CD4-positive, alpha-beta memory T cell (primary cell): ENCODE results near the gene HOXD8. TPM values are rescaled to one million over a fixed set of nuclear protein-coding genes. Genes with fewer than 3 reads are reported as not detected.

Source experiments
- CTCF ChIA-PET: fragments of 350-600 bp; sonication (Branson Sonifier 250); formaldehyde crosslinking; loops from one replicate; lab custom pipeline; 2021; ENCODE audit warnings: inconsistent platforms; ENCODE audit not compliant: partially characterized antibody; lab: Charles Lee
- POLR2A ChIA-PET: fragments of 350-600 bp; sonication (Branson Sonifier 250); formaldehyde crosslinking; loops from one replicate; lab custom pipeline; 2021; ENCODE audit not compliant: partially characterized antibody; lab: Charles Lee
- DNase-seq, 5 donors: peaks; one replicate each; pipeline versions ENCODE4 v3.0.0 to v3.0.0-alpha.2; 2020 to 2022; ENCODE audit warnings: mixed read lengths in 1 of 5
- H3K27ac ChIP-seq: one replicate; pipeline ENCODE4 v1.7.0; 2013; ENCODE audit warnings: low read depth, low read length
- H3K27me3 ChIP-seq: 2 replicates; pipeline ENCODE4 v1.7.0; 2013; ENCODE audit warnings: mild to moderate bottlenecking, low read length, moderate library complexity; ENCODE audit not compliant: insufficient read depth
- H3K36me3 ChIP-seq: 2 replicates; pipeline ENCODE4 v1.7.0; 2013; ENCODE audit warnings: mild to moderate bottlenecking, low read length, moderate library complexity; ENCODE audit not compliant: insufficient read depth
- H3K4me1 ChIP-seq: 2 replicates; pipeline ENCODE4 v1.7.0; 2013; ENCODE audit warnings: mild to moderate bottlenecking, low read length, moderate library complexity; ENCODE audit not compliant: insufficient read depth
- H3K4me3 ChIP-seq, 2 donors: one replicate each; pipeline ENCODE4 v1.7.0; 2013; ENCODE audit warnings: low read length in 2 of 2, mild to moderate bottlenecking in 1 of 2
- H3K9me3 ChIP-seq, 2 donors: one replicate each; pipeline ENCODE4 v1.7.0; 2013; ENCODE audit warnings: low read length in 2 of 2, control low read depth in 1 of 2; ENCODE audit not compliant: control insufficient read depth in 1 of 2
- H3K27ac Mint-ChIP-seq, 7 donors: one replicate each; pipeline ENCODE4 v1.8.0; 2020 to 2021; ENCODE audit warnings: mixed read lengths in 7 of 7, mild to moderate bottlenecking in 6 of 7, inconsistent platforms in 3 of 7, moderate library complexity in 3 of 7
- H3K27me3 Mint-ChIP-seq, 2 donors: one replicate each; pipeline ENCODE4 v1.8.0; 2020 to 2021; ENCODE audit warnings: mixed read lengths in 2 of 2
- H3K36me3 Mint-ChIP-seq, 2 donors: one replicate each; pipeline ENCODE4 v1.8.0; 2020 to 2021; ENCODE audit warnings: mixed read lengths in 2 of 2, inconsistent platforms in 1 of 2, mild to moderate bottlenecking in 1 of 2
- H3K4me1 Mint-ChIP-seq, 4 donors: one replicate each; pipeline ENCODE4 v1.8.0; 2020 to 2021; ENCODE audit warnings: mixed read lengths in 4 of 4, mild to moderate bottlenecking in 1 of 4
- H3K4me3 Mint-ChIP-seq, 8 donors: one replicate each; pipeline ENCODE4 v1.8.0; 2020 to 2021; ENCODE audit warnings: mixed read lengths in 8 of 8, mild to moderate bottlenecking in 7 of 8, moderate library complexity in 6 of 8, inconsistent platforms in 3 of 8
- H3K9me3 Mint-ChIP-seq, 8 donors: one replicate each; pipeline ENCODE4 v1.8.0; 2020 to 2021; ENCODE audit warnings: mixed read lengths in 8 of 8, mild to moderate bottlenecking in 5 of 8, inconsistent platforms in 3 of 8, moderate library complexity in 1 of 8
- intact Hi-C: fragments of 100-400 bp; cut with micrococcal nuclease; formaldehyde crosslinking; loops from one replicate; pipeline ENCODE4 v1.15.1; 2023
- polyA plus RNA-seq, 2 donors: library from polyadenylated mRNA; unstranded; fragments of 300-500 nt; fragmentation: Illumina TruSeq; gene quantifications; one replicate each; pipeline ENCODE4 v1.2.3, GENCODE V29; 2021
- total RNA-seq, 2 experiments: library from RNA; stranded (reverse); gene quantifications; one replicate each; pipeline ENCODE4 v1.2.3, GENCODE V29; 2021

HOXD8 gene
- total and polyA plus RNA-seq, 4 experiments from 2014 or later = not detected

GRCh38 chr2:176130957-176131847 lies 1.7 kb downstream of the HOXD8 start:
- DNase-seq = no peak
- peak overlapping the region in 5 of 7 donors; percentile 18 to 88 (median 72) for H3K27ac Mint-ChIP-seq
- ChIA-PET POLR2A (interaction anchor here (0.9 to 1.0 kb wide), 2 partner anchors 9 to 35 kb away, joined by 3 to 5 read pairs; no protein-coding TSS in a partner anchor), CTCF (interaction anchor here (0.7 to 4.4 kb wide), 12 partner anchors 9 to 1034 kb away, joined by 3 to 32 read pairs (median 5); no protein-coding TSS in a partner anchor)
- Histone ChIP-seq H3K27me3 (peaks cover 86% of the 10 kb centered on the region), H3K9me3 (no peaks in the 10 kb centered on the region), H3K36me3 (no peaks in the 10 kb centered on the region), H3K4me3 (no peak overlapping the region), H3K4me1 (peaks cover 40% of the 10 kb centered on the region), H3K27ac (no peak overlapping the region)
- intact Hi-C loops = loop anchor here (5.0 kb wide), 1 partner anchor 129 kb away; the partner anchor contains the start of gene LNPK
- peak overlapping the region; percentile 51 to 82 (median 73) for H3K4me3 Mint-ChIP-seq
- peaks cover 18 to 57% (median 36%) of the 10 kb centered on the region in 4 donors for H3K4me1 Mint-ChIP-seq
- peaks cover 3 to 8% of the 10 kb centered on the region in 2 donors for H3K36me3 Mint-ChIP-seq
- H3K9me3 Mint-ChIP-seq = peaks cover 0 to 41% (median 19%) of the 10 kb centered on the region in 8 donors
- peaks cover 67 to 71% of the 10 kb centered on the region in 2 donors for H3K27me3 Mint-ChIP-seq

- CTCF ChIA-PET = interaction anchor here (1.2 to 4.4 kb wide), 8 partner anchors 8 to 1033 kb away, joined by 3 to 32 read pairs (median 9); no protein-coding TSS in a partner anchor
- H3K36me3 Mint-ChIP-seq = peaks cover 3 to 8% of the 10 kb centered on the region in 2 donors
- H3K27ac Mint-ChIP-seq = peak overlapping the region in 2 of 7 donors; percentile 83 to 88
These were observed 2.3 kb downstream of the HOXD8 start for GRCh38 chr2:176131848-176132158.

GRCh38 chr2:176132205-176133171 lies 3.0 kb downstream of the HOXD8 start:
- Histone ChIP-seq H3K27ac (no peak overlapping the region), H3K36me3 (no peaks in the 10 kb centered on the region), H3K4me3 (peak overlapping the region; percentile 25 to 38), H3K27me3 (peaks cover 87% of the 10 kb centered on the region), H3K9me3 (no peaks in the 10 kb centered on the region), H3K4me1 (peaks cover 49% of the 10 kb centered on the region)
- Mint-ChIP-seq H3K27ac (peak overlapping the region in 3 of 7 donors; percentile 30 to 83 (median 52)), H3K27me3 (peaks cover 64 to 72% of the 10 kb centered on the region in 2 donors), H3K4me3 (peak overlapping the region; percentile 78 to 89 (median 86)), H3K4me1 (peaks cover 21 to 58% (median 40%) of the 10 kb centered on the region in 4 donors), H3K36me3 (peaks cover 3 to 8% of the 10 kb centered on the region in 2 donors), H3K9me3 (peaks cover 0 to 45% (median 22%) of the 10 kb centered on the region in 8 donors)
- intact Hi-C loops = loop anchor here (5.0 kb wide), 1 partner anchor 130 kb away; the partner anchor contains the start of gene LNPK
- ChIA-PET CTCF (interaction anchor here (0.7 to 4.4 kb wide), 10 partner anchors 8 to 1032 kb away, joined by 3 to 32 read pairs (median 6); no protein-coding TSS in a partner anchor), POLR2A (interaction anchor here (1.6 kb wide), 1 partner anchor 29 kb away, joined by 3 read pairs; no protein-coding TSS in a partner anchor)
- peak in 2 of 5 donors; percentile 34 to 38 for DNase-seq

More at GRCh38 chr2:176131848-176132158, 2.3 kb downstream of the HOXD8 start:
- H3K4me1 Mint-ChIP-seq = peaks cover 19 to 58% (median 37%) of the 10 kb centered on the region in 4 donors
- peak overlapping the region; percentile 78 to 89 (median 86) for H3K4me3 Mint-ChIP-seq
- no peaks in the 10 kb centered on the region for H3K9me3 ChIP-seq
- POLR2A ChIA-PET = interaction anchor here (0.9 to 1.6 kb wide), 2 partner anchors 9 to 30 kb away, joined by 3 read pairs; no protein-coding TSS in a partner anchor
- no peak for DNase-seq
- H3K27ac ChIP-seq = no peak overlapping the region
- no peak overlapping the region for H3K4me3 ChIP-seq
- peaks cover 0 to 43% (median 19%) of the 10 kb centered on the region in 8 donors for H3K9me3 Mint-ChIP-seq
- intact Hi-C loops = loop anchor here (5.0 kb wide), 1 partner anchor 130 kb away; the partner anchor contains the start of gene LNPK
- peaks cover 44% of the 10 kb centered on the region for H3K4me1 ChIP-seq
- H3K27me3 ChIP-seq = peaks cover 86% of the 10 kb centered on the region
- peaks cover 66 to 68% of the 10 kb centered on the region in 2 donors for H3K27me3 Mint-ChIP-seq
- no peaks in the 10 kb centered on the region for H3K36me3 ChIP-seq

GRCh38 chr2:176133389-176133788 lies 3.9 kb downstream of the HOXD8 start:
- Mint-ChIP-seq H3K27ac (peak overlapping the region in 1 of 7 donors; percentile 52), H3K36me3 (peaks cover 1 to 8% of the 10 kb centered on the region in 2 donors), H3K9me3 (peaks cover 0 to 39% (median 29%) of the 10 kb centered on the region in 8 donors), H3K27me3 (peaks cover 65 to 73% of the 10 kb centered on the region in 2 donors), H3K4me3 (no peak overlapping the region), H3K4me1 (peaks cover 17 to 59% (median 37%) of the 10 kb centered on the region in 4 donors)
- Histone ChIP-seq H3K9me3 (no peaks in the 10 kb centered on the region), H3K36me3 (no peaks in the 10 kb centered on the region), H3K27ac (no peak overlapping the region), H3K4me3 (no peak overlapping the region), H3K4me1 (peaks cover 46% of the 10 kb centered on the region), H3K27me3 (peaks cover 87% of the 10 kb centered on the region)
- ChIA-PET POLR2A (interaction anchor here (1.6 kb wide), 1 partner anchor 29 kb away, joined by 3 read pairs; no protein-coding TSS in a partner anchor), CTCF (interaction anchor here (1.1 to 4.4 kb wide), 5 partner anchors 321 to 1015 kb away, joined by 3 to 32 read pairs (median 4); no protein-coding TSS in a partner anchor)
- intact Hi-C loops = loop anchor here (5.0 kb wide), 1 partner anchor 131 kb away; the partner anchor contains the start of gene LNPK
- no peak for DNase-seq

- DNase-seq = no peak
- Histone ChIP-seq H3K27ac (no peak overlapping the region), H3K36me3 (no peaks in the 10 kb centered on the region), H3K4me1 (peaks cover 42% of the 10 kb centered on the region), H3K27me3 (peaks cover 87% of the 10 kb centered on the region), H3K4me3 (no peak overlapping the region), H3K9me3 (no peaks in the 10 kb centered on the region)
- peaks cover 13 to 55% (median 36%) of the 10 kb centered on the region in 4 donors for H3K4me1 Mint-ChIP-seq
- POLR2A ChIA-PET = no interaction called here
- H3K27me3 Mint-ChIP-seq = peaks cover 67 to 74% of the 10 kb centered on the region in 2 donors
- peaks cover 0 to 37% (median 35%) of the 10 kb centered on the region in 8 donors for H3K9me3 Mint-ChIP-seq
- no peak overlapping the region for H3K27ac Mint-ChIP-seq
- intact Hi-C loops = loop anchor here (5.0 kb wide), 1 partner anchor 132 kb away; the partner anchor contains the start of gene LNPK
- H3K4me3 Mint-ChIP-seq = peak overlapping the region in 1 of 8 donors; percentile 4
- CTCF ChIA-PET = interaction anchor here (1.4 to 4.4 kb wide), 2 partner anchors 320 to 518 kb away, joined by 4 to 32 read pairs; no protein-coding TSS in a partner anchor
- peaks cover 1 to 8% of the 10 kb centered on the region in 2 donors for H3K36me3 Mint-ChIP-seq
These were observed 4.5 kb downstream of the HOXD8 start for GRCh38 chr2:176134035-176134434.

- Histone ChIP-seq H3K27me3 (peaks cover 91% of the 10 kb centered on the region), H3K9me3 (no peaks in the 10 kb centered on the region), H3K27ac (no peak overlapping the region), H3K4me1 (peaks cover 39% of the 10 kb centered on the region), H3K4me3 (no peak overlapping the region), H3K36me3 (no peaks in the 10 kb centered on the region)
- POLR2A ChIA-PET = no interaction called here
- Mint-ChIP-seq H3K9me3 (peaks cover 0 to 44% (median 41%) of the 10 kb centered on the region in 8 donors), H3K4me1 (peaks cover 13 to 57% (median 40%) of the 10 kb centered on the region in 4 donors), H3K27me3 (peaks cover 73 to 78% of the 10 kb centered on the region in 2 donors), H3K27ac (peak overlapping the region in 2 of 7 donors; percentile 35 to 54), H3K36me3 (peaks cover 1 to 8% of the 10 kb centered on the region in 2 donors), H3K4me3 (peak overlapping the region in 1 of 8 donors; percentile 59)
- intact Hi-C loops = no loop called here
- CTCF ChIA-PET = interaction anchor here (1.6 to 2.1 kb wide), 2 partner anchors 8 to 320 kb away, joined by 6 to 8 read pairs; no protein-coding TSS in a partner anchor
- no peak for DNase-seq
These were observed 5.5 kb downstream of the HOXD8 start for GRCh38 chr2:176135035-176135440.
